ENCODE data around the gene ZNF335. TPM values are rescaled to one million over a fixed set of nuclear protein-coding genes. Genes with fewer than 3 reads are reported as not detected.

The ZNF335 gene
- total RNA-seq, 1 experiment from 2014 or later, result 26.9 TPM

DNA sequence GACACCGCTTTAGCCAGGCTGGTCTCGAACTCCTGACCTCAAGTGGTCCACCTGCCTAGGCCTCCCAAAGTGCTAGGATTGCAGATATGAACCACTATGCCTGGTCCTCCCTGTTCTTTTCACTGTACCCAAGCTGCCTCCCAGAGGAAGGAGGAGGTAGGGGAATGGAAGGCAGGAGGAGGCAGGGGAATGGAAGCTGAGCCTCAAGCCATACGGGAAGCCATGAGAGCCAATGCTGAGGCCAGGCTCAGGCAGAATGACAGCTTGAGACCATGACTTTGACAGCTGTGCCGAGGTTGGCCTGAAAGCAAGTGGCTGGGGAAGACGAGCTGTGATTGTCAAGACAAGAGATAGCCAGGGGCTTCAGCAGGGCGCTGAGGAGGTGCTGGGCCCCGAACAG is 13.6 kb upstream of the ZNF335 start:
- intact Hi-C loops (cut with micrococcal nuclease), result loop anchor here (5.0 kb wide), 1 partner anchor 102 kb away; the partner anchor contains the start of gene NCOA5
- H3K4me1 Mint-ChIP-seq (ENCODE audit: insufficient read depth, unreplicated experiment), result no peaks in the 10 kb centered on the region
- H3K4me3 Mint-ChIP-seq (ENCODE audit: unreplicated experiment), result no peak overlapping the region
- no peaks in the 10 kb centered on the region for H3K27me3 Mint-ChIP-seq (ENCODE audit: insufficient read depth, unreplicated experiment)
- POLR2A ChIA-PET, result interaction anchor here (0.5 to 2.0 kb wide), 4 partner anchors 13 to 668 kb away, joined by 3 to 16 read pairs (median 4); no protein-coding TSS in a partner anchor
- peak; percentile 30 for DNase-seq (ENCODE audit: unreplicated experiment)
- no peaks in the 10 kb centered on the region for H3K9me3 Mint-ChIP-seq (ENCODE audit: unreplicated experiment)
- H3K27ac Mint-ChIP-seq (ENCODE audit: low read depth, unreplicated experiment), result no peak overlapping the region
- CTCF ChIA-PET, result interaction anchor here (0.6 to 12.1 kb wide), 11 partner anchors 12 to 279 kb away, joined by 3 to 200 read pairs (median 3); partner anchors contain the start of gene ZNF335
- no TSS peak for BruUV-seq (replicated peaks)
- H3K36me3 Mint-ChIP-seq (ENCODE audit: insufficient read depth, unreplicated experiment), result no peaks in the 10 kb centered on the region
- TF ChIP-seq, protein P1, sequence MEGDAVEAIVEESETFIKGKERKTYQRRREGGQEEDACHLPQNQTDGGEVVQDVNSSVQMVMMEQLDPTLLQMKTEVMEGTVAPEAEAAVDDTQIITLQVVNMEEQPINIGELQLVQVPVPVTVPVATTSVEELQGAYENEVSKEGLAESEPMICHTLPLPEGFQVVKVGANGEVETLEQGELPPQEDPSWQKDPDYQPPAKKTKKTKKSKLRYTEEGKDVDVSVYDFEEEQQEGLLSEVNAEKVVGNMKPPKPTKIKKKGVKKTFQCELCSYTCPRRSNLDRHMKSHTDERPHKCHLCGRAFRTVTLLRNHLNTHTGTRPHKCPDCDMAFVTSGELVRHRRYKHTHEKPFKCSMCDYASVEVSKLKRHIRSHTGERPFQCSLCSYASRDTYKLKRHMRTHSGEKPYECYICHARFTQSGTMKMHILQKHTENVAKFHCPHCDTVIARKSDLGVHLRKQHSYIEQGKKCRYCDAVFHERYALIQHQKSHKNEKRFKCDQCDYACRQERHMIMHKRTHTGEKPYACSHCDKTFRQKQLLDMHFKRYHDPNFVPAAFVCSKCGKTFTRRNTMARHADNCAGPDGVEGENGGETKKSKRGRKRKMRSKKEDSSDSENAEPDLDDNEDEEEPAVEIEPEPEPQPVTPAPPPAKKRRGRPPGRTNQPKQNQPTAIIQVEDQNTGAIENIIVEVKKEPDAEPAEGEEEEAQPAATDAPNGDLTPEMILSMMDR (IDR thresholded peaks at IDR 0.05; ENCODE audit: unreplicated experiment), result no peak

- ChIA-PET POLR2A (interaction anchor here (3.1 kb wide), 1 partner anchor 12 kb away, joined by 25 read pairs; the partner anchor contains the start of gene ZNF335), CTCF (interaction anchor here (0.6 to 12.1 kb wide), 10 partner anchors 11 to 1048 kb away, joined by 3 to 146 read pairs (median 4); partner anchors contain the start of gene ZNF335)
- H3K9me3 Mint-ChIP-seq (ENCODE audit: unreplicated experiment), result no peaks in the 10 kb centered on the region
- no peaks in the 10 kb centered on the region for H3K4me1 Mint-ChIP-seq (ENCODE audit: insufficient read depth, unreplicated experiment)
- intact Hi-C loops (cut with micrococcal nuclease), result no loop called here
- no peak overlapping the region for H3K4me3 Mint-ChIP-seq (ENCODE audit: unreplicated experiment)
- no TSS peak for BruUV-seq (replicated peaks)
- TF ChIP-seq, protein P1 (IDR thresholded peaks at IDR 0.05; ENCODE audit: unreplicated experiment), result no peak
- H3K27me3 Mint-ChIP-seq (ENCODE audit: insufficient read depth, unreplicated experiment), result no peaks in the 10 kb centered on the region
- DNase-seq (ENCODE audit: unreplicated experiment), result no peak
- H3K36me3 Mint-ChIP-seq (ENCODE audit: insufficient read depth, unreplicated experiment), result no peaks in the 10 kb centered on the region
- no peak overlapping the region for H3K27ac Mint-ChIP-seq (ENCODE audit: low read depth, unreplicated experiment)
Measured at GRCh38 chr20:45983279-45983743, 11.3 kb upstream of the ZNF335 start.

- Mint-ChIP-seq H3K27ac (ENCODE audit: low read depth, unreplicated experiment) (no peak overlapping the region), H3K36me3 (ENCODE audit: insufficient read depth, unreplicated experiment) (no peaks in the 10 kb centered on the region), H3K4me3 (ENCODE audit: unreplicated experiment) (no peak overlapping the region), H3K9me3 (ENCODE audit: unreplicated experiment) (no peaks in the 10 kb centered on the region), H3K27me3 (ENCODE audit: insufficient read depth, unreplicated experiment) (no peaks in the 10 kb centered on the region), H3K4me1 (ENCODE audit: insufficient read depth, unreplicated experiment) (no peaks in the 10 kb centered on the region)
- no TSS peak for BruUV-seq (replicated peaks)
- TF ChIP-seq, protein P1 (IDR thresholded peaks at IDR 0.05; ENCODE audit: unreplicated experiment), result no peak
- ChIA-PET POLR2A (interaction anchor here (3.1 kb wide), 1 partner anchor 10 kb away, joined by 25 read pairs; the partner anchor contains the start of gene ZNF335), CTCF (interaction anchor here (0.6 to 12.1 kb wide), 5 partner anchors 8 to 403 kb away, joined by 3 to 146 read pairs (median 4); no protein-coding TSS in a partner anchor)
- intact Hi-C loops (cut with micrococcal nuclease), result no loop called here
- no peak for DNase-seq (ENCODE audit: unreplicated experiment)
Measured at GRCh38 chr20:45981261-45981660, 9.3 kb upstream of the ZNF335 start.

- no peak overlapping the region for H3K4me3 Mint-ChIP-seq (ENCODE audit: unreplicated experiment)
- no peak for DNase-seq (ENCODE audit: unreplicated experiment)
- H3K36me3 Mint-ChIP-seq (ENCODE audit: insufficient read depth, unreplicated experiment), result peaks cover 8% of the 10 kb centered on the region
- H3K27me3 Mint-ChIP-seq (ENCODE audit: insufficient read depth, unreplicated experiment), result no peaks in the 10 kb centered on the region
- ChIA-PET POLR2A (interaction anchor here (1.0 to 1.9 kb wide), 3 partner anchors 11 to 195 kb away, joined by 3 to 5 read pairs (median 4); no protein-coding TSS in a partner anchor), CTCF (interaction anchor here (0.6 to 13.5 kb wide), 3 partner anchors 14 to 586 kb away, joined by 3 to 200 read pairs (median 3); no protein-coding TSS in a partner anchor)
- peaks cover 17% of the 10 kb centered on the region for H3K4me1 Mint-ChIP-seq (ENCODE audit: insufficient read depth, unreplicated experiment)
- intact Hi-C loops (cut with micrococcal nuclease), result no loop called here
- H3K27ac Mint-ChIP-seq (ENCODE audit: low read depth, unreplicated experiment), result no peak overlapping the region
- TF ChIP-seq, protein P1 (IDR thresholded peaks at IDR 0.05; ENCODE audit: unreplicated experiment), result no peak
- no TSS peak for BruUV-seq (replicated peaks)
- no peaks in the 10 kb centered on the region for H3K9me3 Mint-ChIP-seq (ENCODE audit: unreplicated experiment)
Measured at GRCh38 chr20:45976086-45976485, 4.1 kb upstream of the ZNF335 start.
